ENCODE measurements around the gene ERLIN1. TPM values are rescaled to one million over a fixed set of nuclear protein-coding genes. Genes with fewer than 3 reads are reported as not detected.

Gene ERLIN1
- polyA plus RNA-seq, 1 donor (not counting 4 experiments of a cell fraction or from before 2014, with no cell fraction given): 45.6 TPM

DNA sequence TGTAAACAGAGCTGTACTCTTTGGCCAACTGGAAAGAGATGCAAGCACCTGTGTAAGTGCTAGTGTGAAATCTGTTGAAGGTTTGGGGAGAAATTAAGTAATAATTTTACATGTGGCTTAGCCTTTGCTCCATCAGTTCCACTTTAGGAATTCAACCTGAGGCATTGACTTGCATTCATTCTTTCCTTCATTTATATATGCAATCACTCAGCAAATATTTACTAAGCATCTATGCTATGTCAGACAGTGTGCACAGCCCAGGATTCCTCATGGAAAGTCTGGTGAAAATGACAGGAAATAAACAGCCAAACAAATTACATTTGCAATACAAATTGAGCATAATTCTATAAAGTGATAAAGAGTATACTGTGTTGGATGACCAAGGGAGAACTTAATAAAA, 50.3 kb downstream of the ERLIN1 start:
- Histone ChIP-seq H3K9me3 (ENCODE audit: control insufficient read depth, low read depth, low read length) (peaks cover 2% of the 10 kb centered on the region), H2AFZ (ENCODE audit: control insufficient read depth, low read length) (no peak overlapping the region), H4K20me1 (ENCODE audit: control insufficient read depth, extremely low read depth, insufficient read depth, low read length) (no peaks in the 10 kb centered on the region), H3K27ac (ENCODE audit: control insufficient read depth, insufficient read depth, low read length) (no peak overlapping the region), H3K4me3 (ENCODE audit: control insufficient read depth in 2 of 3, extremely low read depth in 1 of 3, insufficient read depth in 2 of 3, low read depth in 1 of 3, low read length in 3 of 3) (no peak overlapping the region), H3K4me2 (ENCODE audit: control insufficient read depth, extremely low read depth, insufficient read depth, low read depth, low read length) (no peak overlapping the region), H3K9ac (ENCODE audit: control insufficient read depth, extremely low read depth, insufficient read depth, low read length) (no peak overlapping the region), H3K36me3 (ENCODE audit: control insufficient read depth in 2 of 2, extremely low read depth in 1 of 2, insufficient read depth in 2 of 2, low read length in 2 of 2) (no peaks in the 10 kb centered on the region), H3K79me2 (ENCODE audit: control insufficient read depth, insufficient read depth, low read length) (no peaks in the 10 kb centered on the region), H3K27me3 (ENCODE audit: control insufficient read depth, extremely low read depth, insufficient read depth, low read length) (peaks cover 5% of the 10 kb centered on the region), H3K9me1 (ENCODE audit: control insufficient read depth, extremely low read depth, insufficient read depth, low read length) (no peaks in the 10 kb centered on the region), H3K4me1 (ENCODE audit: control insufficient read depth, extremely low read depth, insufficient read depth, low read length) (no peaks in the 10 kb centered on the region)
- FAIRE-seq (no peak), DNase-seq (ENCODE audit: low read depth, low spot score) (no peak)
- dilution Hi-C loops (cut with MboI; ENCODE audit: extremely low pct_ligation_motif_present, low sequenced_read_pairs): no loop called here
- no peak for TF ChIP-seq EZH2 (IDR thresholded peaks at IDR 0.05; ENCODE audit: low read length)
- TF ChIP-seq, protein P1, sequence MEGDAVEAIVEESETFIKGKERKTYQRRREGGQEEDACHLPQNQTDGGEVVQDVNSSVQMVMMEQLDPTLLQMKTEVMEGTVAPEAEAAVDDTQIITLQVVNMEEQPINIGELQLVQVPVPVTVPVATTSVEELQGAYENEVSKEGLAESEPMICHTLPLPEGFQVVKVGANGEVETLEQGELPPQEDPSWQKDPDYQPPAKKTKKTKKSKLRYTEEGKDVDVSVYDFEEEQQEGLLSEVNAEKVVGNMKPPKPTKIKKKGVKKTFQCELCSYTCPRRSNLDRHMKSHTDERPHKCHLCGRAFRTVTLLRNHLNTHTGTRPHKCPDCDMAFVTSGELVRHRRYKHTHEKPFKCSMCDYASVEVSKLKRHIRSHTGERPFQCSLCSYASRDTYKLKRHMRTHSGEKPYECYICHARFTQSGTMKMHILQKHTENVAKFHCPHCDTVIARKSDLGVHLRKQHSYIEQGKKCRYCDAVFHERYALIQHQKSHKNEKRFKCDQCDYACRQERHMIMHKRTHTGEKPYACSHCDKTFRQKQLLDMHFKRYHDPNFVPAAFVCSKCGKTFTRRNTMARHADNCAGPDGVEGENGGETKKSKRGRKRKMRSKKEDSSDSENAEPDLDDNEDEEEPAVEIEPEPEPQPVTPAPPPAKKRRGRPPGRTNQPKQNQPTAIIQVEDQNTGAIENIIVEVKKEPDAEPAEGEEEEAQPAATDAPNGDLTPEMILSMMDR (optimal IDR thresholded peaks at IDR 0.05 in 1 of 3, IDR thresholded peaks at IDR 0.05 in 1 of 3, conservative IDR thresholded peaks at IDR 0.05 in 1 of 3; ENCODE audit: extremely low read depth in 1 of 3, insufficient read depth in 2 of 3, low read length in 3 of 3): no peak

DNA sequence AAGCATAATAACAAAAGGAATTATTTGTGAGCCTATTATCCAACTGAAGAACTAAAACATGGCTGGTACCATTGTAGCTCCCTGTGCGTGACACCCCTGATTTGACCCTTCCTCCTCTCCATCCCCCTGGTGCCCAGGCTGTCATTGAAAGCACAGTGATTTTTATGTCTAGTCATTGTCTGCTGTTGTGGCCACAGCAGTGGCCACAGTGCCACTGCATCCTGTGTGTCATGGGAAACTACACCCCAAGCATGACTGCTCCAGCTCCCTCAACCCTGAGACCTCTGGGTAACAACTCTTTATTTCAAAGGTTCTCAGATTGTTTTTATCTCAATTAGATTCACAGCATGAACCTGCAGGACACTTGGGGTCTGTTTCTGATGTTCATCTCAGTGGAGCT, 52.0 kb downstream of the ERLIN1 start:
- FAIRE-seq (no peak), DNase-seq (ENCODE audit: low read depth, low spot score) (no peak)
- H4K20me1 ChIP-seq (ENCODE audit: control insufficient read depth, extremely low read depth, insufficient read depth, low read length): no peaks in the 10 kb centered on the region
- dilution Hi-C loops (cut with MboI; ENCODE audit: extremely low pct_ligation_motif_present, low sequenced_read_pairs): no loop called here
- H3K4me3 ChIP-seq (ENCODE audit: control insufficient read depth in 2 of 3, extremely low read depth in 1 of 3, insufficient read depth in 2 of 3, low read depth in 1 of 3, low read length in 3 of 3): no peak overlapping the region
- peaks cover 8% of the 10 kb centered on the region for H3K27me3 ChIP-seq (ENCODE audit: control insufficient read depth, extremely low read depth, insufficient read depth, low read length)
- H3K9ac ChIP-seq (ENCODE audit: control insufficient read depth, extremely low read depth, insufficient read depth, low read length): no peak overlapping the region
- H3K4me2 ChIP-seq (ENCODE audit: control insufficient read depth, extremely low read depth, insufficient read depth, low read depth, low read length): no peak overlapping the region
- peaks cover 2% of the 10 kb centered on the region for H3K9me3 ChIP-seq (ENCODE audit: control insufficient read depth, low read depth, low read length)
- H3K9me1 ChIP-seq (ENCODE audit: control insufficient read depth, extremely low read depth, insufficient read depth, low read length): no peaks in the 10 kb centered on the region
- H3K27ac ChIP-seq (ENCODE audit: control insufficient read depth, insufficient read depth, low read length): no peak overlapping the region
- H2AFZ ChIP-seq (ENCODE audit: control insufficient read depth, low read length): no peak overlapping the region
- TF ChIP-seq EZH2 (IDR thresholded peaks at IDR 0.05; ENCODE audit: low read length): no peak
- TF ChIP-seq, protein P1 (optimal IDR thresholded peaks at IDR 0.05 in 1 of 3, IDR thresholded peaks at IDR 0.05 in 1 of 3, conservative IDR thresholded peaks at IDR 0.05 in 1 of 3; ENCODE audit: extremely low read depth in 1 of 3, insufficient read depth in 2 of 3, low read length in 3 of 3): no peak
- no peaks in the 10 kb centered on the region for H3K79me2 ChIP-seq (ENCODE audit: control insufficient read depth, insufficient read depth, low read length)
- H3K4me1 ChIP-seq (ENCODE audit: control insufficient read depth, extremely low read depth, insufficient read depth, low read length): no peaks in the 10 kb centered on the region
- no peaks in the 10 kb centered on the region for H3K36me3 ChIP-seq (ENCODE audit: control insufficient read depth in 2 of 2, extremely low read depth in 1 of 2, insufficient read depth in 2 of 2, low read length in 2 of 2)

All from keratinocyte (primary cell).